WTC11 (cell line): ENCODE data around the gene EMP1. TPM values are rescaled to one million over a fixed set of nuclear protein-coding genes. Genes with fewer than 3 reads are reported as not detected.

Experiments used
- ATAC-seq: fragments of 200-7000 bp; cut with Tn5 transposase; 2 replicates; pipeline ENCODE4 v1.10.0; 2021; ENCODE audit warnings: mild to moderate bottlenecking, moderate library complexity
- CTCF ChIA-PET: fragments of 300-600 bp; sonication (Branson Sonifier 250); formaldehyde crosslinking; loops from one replicate; lab custom pipeline; 2021; ENCODE audit warnings: antibody characterized with exemption; lab: Charles Lee
- POLR2A ChIA-PET: fragments of 350-600 bp; sonication (Branson Sonifier 250); formaldehyde crosslinking; loops from one replicate; lab custom pipeline; 2021; ENCODE audit warnings: antibody characterized with exemption; lab: Charles Lee
- DNase-seq: peaks from one replicate; pipeline ENCODE4 v3.0.0; 2021; ENCODE audit warnings: low spot score
- H3K27ac Mint-ChIP-seq: 2 replicates; pipeline ENCODE4 v1.8.0; 2021; ENCODE audit warnings: mixed read lengths
- H3K27me3 Mint-ChIP-seq: 2 replicates; pipeline ENCODE4 v1.8.0; 2021; ENCODE audit warnings: low read depth, mild to moderate bottlenecking, moderate library complexity, mixed read lengths
- H3K36me3 Mint-ChIP-seq: 2 replicates; pipeline ENCODE4 v1.8.0; 2021; ENCODE audit warnings: mixed read lengths
- H3K4me1 Mint-ChIP-seq: 2 replicates; pipeline ENCODE4 v1.8.0; 2022; ENCODE audit warnings: mixed read lengths
- H3K4me3 Mint-ChIP-seq: 2 replicates; pipeline ENCODE4 v1.8.0; 2021; ENCODE audit warnings: mild to moderate bottlenecking, moderate library complexity, mixed read lengths
- H3K9me3 Mint-ChIP-seq: 2 replicates; pipeline ENCODE4 v1.8.0; 2021; ENCODE audit warnings: mixed read lengths
- E2F1 ChIP-seq: sonication (generic); formaldehyde crosslinking; IDR thresholded peaks from 2 replicates; pipeline ENCODE4 v1.8.0; 2022; ENCODE audit warnings: mild to moderate bottlenecking, missing genetic modification reagents
- E2F5 ChIP-seq: sonication (generic); formaldehyde crosslinking; IDR thresholded peaks from 2 replicates; pipeline ENCODE4 v1.8.1; 2022; ENCODE audit warnings: mild to moderate bottlenecking, moderate library complexity, missing genetic modification reagents
- FOXP1 ChIP-seq: sonication (generic); formaldehyde crosslinking; IDR thresholded peaks from 2 replicates; pipeline ENCODE4 v1.8.0; 2022; ENCODE audit warnings: missing genetic modification reagents, mild to moderate bottlenecking, moderate library complexity, borderline replicate concordance
- GRHL2 ChIP-seq: fragments of 250-450 bp; sonication (Bioruptor Pico); IDR thresholded peaks from 2 replicates; pipeline ENCODE4 v1.8.0; 2022; ENCODE audit warnings: mild to moderate bottlenecking, moderate library complexity; ENCODE audit not compliant: insufficient replicate concordance, severe bottlenecking
- HMGA2 ChIP-seq: fragments of 250-450 bp; sonication (Bioruptor Pico); IDR thresholded peaks from 2 replicates; pipeline ENCODE4 v1.4.0; 2021; ENCODE audit warnings: mild to moderate bottlenecking, moderate library complexity
- MYBL2 ChIP-seq: sonication (generic); formaldehyde crosslinking; IDR thresholded peaks from 2 replicates; pipeline ENCODE4 v1.8.1; 2023; ENCODE audit warnings: mild to moderate bottlenecking, moderate library complexity, missing genetic modification reagents
- NFATC4 ChIP-seq: fragments of 250-450 bp; sonication (Bioruptor Pico); IDR thresholded peaks from 2 replicates; pipeline ENCODE4 v1.9.0; 2021; ENCODE audit warnings: mild to moderate bottlenecking
- NFYB ChIP-seq: sonication (generic); formaldehyde crosslinking; conservative IDR thresholded peaks from 2 replicates; pipeline ENCODE4 v1.8.0; 2022; ENCODE audit warnings: low read depth, missing genetic modification reagents
- PREB ChIP-seq: sonication (generic); formaldehyde crosslinking; IDR thresholded peaks from 2 replicates; pipeline ENCODE4 v1.8.1; 2022; ENCODE audit warnings: mild to moderate bottlenecking, missing genetic modification reagents, moderate library complexity, borderline replicate concordance
- PRRX2 ChIP-seq: fragments of 250-450 bp; sonication (Bioruptor Pico); IDR thresholded peaks from 2 replicates; pipeline ENCODE4 v1.8.0; 2021; ENCODE audit warnings: mild to moderate bottlenecking
- SMAD3 ChIP-seq: sonication (generic); formaldehyde crosslinking; IDR thresholded peaks from 2 replicates; pipeline ENCODE4 v1.8.0; 2022; ENCODE audit warnings: missing genetic modification reagents, mild to moderate bottlenecking, borderline replicate concordance
- SP1 ChIP-seq: sonication (generic); formaldehyde crosslinking; conservative IDR thresholded peaks from 2 replicates; pipeline ENCODE4 v1.8.1; 2022; ENCODE audit warnings: missing genetic modification reagents
- TCF7 ChIP-seq: sonication (generic); formaldehyde crosslinking; IDR thresholded peaks from 2 replicates; pipeline ENCODE4 v1.8.0; 2022; ENCODE audit warnings: mild to moderate bottlenecking, low read depth, missing genetic modification reagents, moderate library complexity
- ZMAT4 ChIP-seq: fragments of 250-450 bp; sonication (Bioruptor Pico); IDR thresholded peaks from 2 replicates; pipeline ENCODE4 v1.9.0; 2021; ENCODE audit warnings: mild to moderate bottlenecking
- ZNF317 ChIP-seq: sonication (generic); formaldehyde crosslinking; IDR thresholded peaks from 2 replicates; pipeline ENCODE4 v1.8.1; 2023; ENCODE audit warnings: low read depth, mild to moderate bottlenecking, moderate library complexity, missing genetic modification reagents, borderline replicate concordance
- ZNF416 ChIP-seq: fragments of 250-450 bp; sonication (Bioruptor Pico); IDR thresholded peaks from 2 replicates; pipeline ENCODE4 v1.9.0; 2021; ENCODE audit warnings: mild to moderate bottlenecking, inconsistent platforms
- total RNA-seq: library from RNA; stranded (reverse); gene quantifications from 3 replicates; pipeline ENCODE4 v1.2.3, GENCODE V29; 2021

Gene EMP1
- total RNA-seq, 1 experiment from 2014 or later, result 1.4 TPM

- no peak overlapping the region for H3K27ac Mint-ChIP-seq
- CTCF ChIA-PET, result interaction anchor here (0.8 to 2.1 kb wide), 8 partner anchors 15 to 193 kb away, joined by 3 to 11 read pairs (median 4); partner anchors contain the start of gene FAM234B
- no peaks in the 10 kb centered on the region for H3K36me3 Mint-ChIP-seq
- H3K9me3 Mint-ChIP-seq, result no peaks in the 10 kb centered on the region
- no peaks in the 10 kb centered on the region for H3K27me3 Mint-ChIP-seq
- H3K4me3 Mint-ChIP-seq, result no peak overlapping the region
- H3K4me1 Mint-ChIP-seq, result peaks cover 43% of the 10 kb centered on the region
- TF ChIP-seq E2F1 (CRISPR knock-in tag) (no peak), ZNF317 (no peak), NFYB (CRISPR knock-in tag) (no peak), ZMAT4 (CRISPR knock-in tag) (no peak)
- TF ChIP-seq, all 79 proteins: peak for 0
- no peak for DNase-seq
- POLR2A ChIA-PET, result interaction anchor here (0.8 to 1.5 kb wide), 2 partner anchors 9 to 129 kb away, joined by 4 to 6 read pairs; no protein-coding TSS in a partner anchor
- no peak for ATAC-seq
Measured at GRCh38 chr12:13178568-13179210, 17.8 kb upstream of the EMP1 start.

- POLR2A ChIA-PET, result interaction anchor here (0.5 to 1.5 kb wide), 3 partner anchors 8 to 129 kb away, joined by 4 to 6 read pairs (median 5); no protein-coding TSS in a partner anchor
Measured at GRCh38 chr12:13179211-13180074, 17.1 kb upstream of the EMP1 start.

GRCh38 chr12:13181375-13182070, 15.0 kb upstream of the EMP1 start:
- ATAC-seq (no peak), DNase-seq (no peak)
- ChIA-PET POLR2A (no interaction called here), CTCF (no interaction called here)
- peaks cover 39% of the 10 kb centered on the region for H3K4me1 Mint-ChIP-seq
- no peaks in the 10 kb centered on the region for H3K27me3 Mint-ChIP-seq
- H3K36me3 Mint-ChIP-seq, result no peaks in the 10 kb centered on the region
- no peak overlapping the region for H3K4me3 Mint-ChIP-seq
- TF ChIP-seq SP1 (CRISPR knock-in tag), result no peak
- TF ChIP-seq PRRX2 (CRISPR knock-in tag), result no peak
- no peak for TF ChIP-seq SMAD3 (CRISPR knock-in tag)
- no peak for TF ChIP-seq TCF7 (CRISPR knock-in tag)
- TF ChIP-seq MYBL2 (CRISPR knock-in tag), result no peak
- TF ChIP-seq ZMAT4 (CRISPR knock-in tag), result no peak
- no peak for TF ChIP-seq E2F1 (CRISPR knock-in tag)
- TF ChIP-seq GRHL2 (CRISPR knock-in tag), result no peak
- TF ChIP-seq HMGA2, result no peak
- TF ChIP-seq ZNF317, result no peak
- TF ChIP-seq, all 79 proteins: peak for 0
- Mint-ChIP-seq H3K9me3 (no peaks in the 10 kb centered on the region), H3K27ac (no peak overlapping the region)

More at GRCh38 chr12:13179211-13180074, 17.1 kb upstream of the EMP1 start:
- Mint-ChIP-seq H3K4me1 (peaks cover 39% of the 10 kb centered on the region), H3K4me3 (peak overlapping the region; percentile 40), H3K36me3 (no peaks in the 10 kb centered on the region), H3K27me3 (no peaks in the 10 kb centered on the region), H3K27ac (peak overlapping the region; percentile 88), H3K9me3 (no peaks in the 10 kb centered on the region)
- peak; percentile 68 for DNase-seq
- TF ChIP-seq FOXP1 (CRISPR knock-in tag) (no peak), E2F5 (CRISPR knock-in tag) (no peak), ZNF416 (0 out of 2 replicates have a peak, but pooled peaks have one; percentile 22), NFATC4 (CRISPR knock-in tag) (no peak), PREB (CRISPR knock-in tag) (no peak)
- CTCF ChIA-PET, result interaction anchor here (0.8 to 2.1 kb wide), 16 partner anchors 9 to 204 kb away, joined by 3 to 11 read pairs (median 4); partner anchors contain the start of gene FAM234B
- ATAC-seq, result peak; percentile 97
